ENCODE measurements around the gene NDEL1.

NDEL1 gene

DNA sequence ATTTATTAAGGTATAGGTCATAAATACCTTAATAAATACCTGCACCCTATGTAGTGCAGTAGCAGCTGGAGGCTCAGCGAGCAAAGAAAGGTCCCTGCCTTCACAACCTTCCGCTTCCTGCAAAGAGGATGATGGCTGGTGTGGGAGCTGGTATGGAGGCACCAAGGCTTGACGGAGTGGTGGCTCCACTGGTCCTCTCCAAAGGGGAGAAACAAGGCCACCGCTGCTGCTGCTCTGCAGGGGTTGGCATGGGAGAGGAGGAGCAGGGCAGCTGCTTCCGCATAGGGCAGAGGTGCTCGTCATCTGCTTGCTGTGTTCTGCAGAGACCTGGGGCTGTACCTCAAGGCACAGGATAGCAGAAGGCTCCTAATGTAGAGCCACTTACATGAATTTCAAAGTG is 52.8 kb downstream of the NDEL1 start:
- DNase-seq = no peak
- peaks cover 93% of the 10 kb centered on the region for H3K36me3 Mint-ChIP-seq (ENCODE audit: low read depth)
- no peaks in the 10 kb centered on the region for H3K27me3 Mint-ChIP-seq (ENCODE audit: low read depth, poor library complexity)
- H3K4me1 Mint-ChIP-seq = no peaks in the 10 kb centered on the region
- H3K4me3 Mint-ChIP-seq = no peak overlapping the region
- H3K9me3 Mint-ChIP-seq = peaks cover 16% of the 10 kb centered on the region
- no peak overlapping the region for H3K27ac Mint-ChIP-seq
- TF ChIP-seq CTCF (IDR thresholded peaks at IDR 0.05) = no peak

DNA sequence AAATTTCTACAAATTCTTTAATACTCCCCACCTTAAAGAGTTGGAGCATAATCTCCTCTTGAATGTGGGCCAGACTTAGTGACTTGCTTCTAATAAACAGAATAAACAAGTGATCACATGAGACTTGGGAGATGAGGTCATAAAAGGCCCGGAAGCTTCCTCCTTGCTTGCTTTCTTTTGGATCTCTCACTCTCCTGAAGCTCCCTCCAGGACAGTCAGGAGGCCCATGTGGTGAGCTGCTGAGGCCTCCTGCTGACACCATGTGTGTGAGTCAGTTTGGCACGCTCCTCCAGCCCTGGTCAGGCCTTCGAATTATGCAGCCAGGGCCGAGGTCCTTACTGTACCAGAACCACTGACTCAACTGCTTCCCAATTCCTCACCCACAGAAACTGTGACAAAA is 53.2 kb downstream of the NDEL1 start:
- no peaks in the 10 kb centered on the region for H3K4me1 Mint-ChIP-seq
- no peak for TF ChIP-seq CTCF (IDR thresholded peaks at IDR 0.05)
- peaks cover 16% of the 10 kb centered on the region for H3K9me3 Mint-ChIP-seq
- peaks cover 93% of the 10 kb centered on the region for H3K36me3 Mint-ChIP-seq (ENCODE audit: low read depth)
- no peaks in the 10 kb centered on the region for H3K27me3 Mint-ChIP-seq (ENCODE audit: low read depth, poor library complexity)
- DNase-seq = no peak
- H3K4me3 Mint-ChIP-seq = no peak overlapping the region
- H3K27ac Mint-ChIP-seq = no peak overlapping the region

- Mint-ChIP-seq H3K27ac (peak overlapping the region; percentile 74), H3K4me3 (no peak overlapping the region), H3K4me1 (no peaks in the 10 kb centered on the region), H3K27me3 (ENCODE audit: low read depth, poor library complexity) (no peaks in the 10 kb centered on the region), H3K9me3 (peaks cover 11% of the 10 kb centered on the region), H3K36me3 (ENCODE audit: low read depth) (peaks cover 93% of the 10 kb centered on the region)
- DNase-seq = no peak
- TF ChIP-seq CTCF (IDR thresholded peaks at IDR 0.05) = no peak
Measured at GRCh38 chr17:8489841-8490240, 54.2 kb downstream of the NDEL1 start.

- H3K36me3 Mint-ChIP-seq (ENCODE audit: low read depth) = peaks cover 93% of the 10 kb centered on the region
- peaks cover 6% of the 10 kb centered on the region for H3K9me3 Mint-ChIP-seq
- peak overlapping the region; percentile 89 for H3K27ac Mint-ChIP-seq
- H3K4me1 Mint-ChIP-seq = no peaks in the 10 kb centered on the region
- no peak for TF ChIP-seq CTCF (IDR thresholded peaks at IDR 0.05)
- H3K27me3 Mint-ChIP-seq (ENCODE audit: low read depth, poor library complexity) = no peaks in the 10 kb centered on the region
- H3K4me3 Mint-ChIP-seq = no peak overlapping the region
- no peak for DNase-seq
Measured at GRCh38 chr17:8490256-8491023, 54.8 kb downstream of the NDEL1 start.

DNA sequence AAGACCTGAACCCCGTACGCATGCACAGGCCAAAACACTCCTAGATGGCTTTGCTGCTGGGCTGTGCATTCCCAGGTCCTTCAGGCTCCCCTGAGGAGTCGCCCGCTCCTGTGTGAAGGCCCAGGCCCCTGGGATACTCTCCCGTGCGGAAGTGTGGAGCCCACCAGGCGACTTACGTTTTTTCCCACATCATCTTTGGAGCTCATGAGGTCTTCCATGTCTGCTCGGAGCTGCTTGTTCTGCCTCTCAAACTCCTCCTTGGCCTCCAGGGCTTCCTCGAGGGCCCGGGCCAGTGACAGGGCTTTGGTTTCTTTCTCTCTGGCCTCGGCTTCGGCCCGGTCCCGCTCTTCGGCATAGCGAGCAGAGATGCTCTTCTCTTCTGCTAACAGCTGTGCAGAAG is 56.4 kb downstream of the NDEL1 start:
- Mint-ChIP-seq H3K4me1 (no peaks in the 10 kb centered on the region), H3K27me3 (ENCODE audit: low read depth, poor library complexity) (no peaks in the 10 kb centered on the region), H3K9me3 (no peaks in the 10 kb centered on the region), H3K27ac (peak overlapping the region; percentile 75), H3K4me3 (no peak overlapping the region), H3K36me3 (ENCODE audit: low read depth) (peaks cover 84% of the 10 kb centered on the region)
- no peak for TF ChIP-seq CTCF (IDR thresholded peaks at IDR 0.05)
- no peak for DNase-seq

DNA sequence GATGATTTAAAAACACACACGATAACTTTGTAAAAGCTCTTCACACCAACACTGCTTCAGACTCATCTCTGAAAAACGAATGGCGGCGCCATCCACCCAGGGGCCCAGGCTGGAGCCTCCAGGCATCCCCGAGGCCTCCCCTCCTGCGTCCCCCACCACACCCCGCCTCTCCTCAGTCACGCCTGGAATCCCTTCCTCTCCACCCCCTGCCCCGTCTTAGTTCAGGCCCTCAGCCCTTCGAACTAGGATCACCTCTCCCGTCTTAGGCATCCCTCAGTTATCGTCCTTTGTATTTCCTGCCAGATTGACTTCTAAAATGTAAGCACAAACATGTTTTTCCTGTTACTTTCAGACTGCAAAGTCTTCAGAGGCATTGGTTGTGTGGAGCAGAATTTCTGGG is 58.3 kb downstream of the NDEL1 start:
- TF ChIP-seq CTCF (IDR thresholded peaks at IDR 0.05) = no peak
- Mint-ChIP-seq H3K4me3 (no peak overlapping the region), H3K27me3 (ENCODE audit: low read depth, poor library complexity) (no peaks in the 10 kb centered on the region), H3K36me3 (ENCODE audit: low read depth) (peaks cover 76% of the 10 kb centered on the region), H3K9me3 (no peaks in the 10 kb centered on the region), H3K27ac (no peak overlapping the region), H3K4me1 (no peaks in the 10 kb centered on the region)
- no peak for DNase-seq
